GM12874 (cell line): ENCODE results near the gene CHCHD1.

Experiments
- CTCF ChIP-seq: IDR thresholded peaks from 2 replicates; pipeline ENCODE4 v1.5.1; 2011; ENCODE audit warnings: low read depth, mild to moderate bottlenecking, control low read depth, low read length, moderate library complexity; ENCODE audit not compliant: insufficient read depth

The CHCHD1 gene

GRCh38 chr10:73790886-73791625 is 9.2 kb downstream of the CHCHD1 start:
- TF ChIP-seq CTCF = no peak

GRCh38 chr10:73791871-73792400 is 10.1 kb downstream of the CHCHD1 start:
- no peak for TF ChIP-seq CTCF

- no peak for TF ChIP-seq CTCF
Measured at GRCh38 chr10:73793456-73793855, 11.6 kb downstream of the CHCHD1 start.

- no peak for TF ChIP-seq CTCF
Measured at GRCh38 chr10:73796766-73797165, 14.9 kb downstream of the CHCHD1 start.

- no peak for TF ChIP-seq CTCF
Measured at GRCh38 chr10:73797324-73798025, 15.6 kb downstream of the CHCHD1 start.

GRCh38 chr10:73798087-73798486 is 16.2 kb downstream of the CHCHD1 start:
- TF ChIP-seq CTCF = no peak

GRCh38 chr10:73798927-73799560 is 17.2 kb downstream of the CHCHD1 start:
- no peak for TF ChIP-seq CTCF
